HEK293 (cell line): Measurements from ENCODE around the gene SENP7.
"Not testable (repeated sequence)": the region's sequence is repeated elsewhere in the genome, so short reads cannot be mapped to it uniquely, and the experiment has no call there.

Experiments
- CTCF ChIA-PET: fragments of 350-600 bp; formaldehyde crosslinking; extraction: SDS; loops from one replicate; lab custom pipeline; 2021; ENCODE audit warnings: antibody characterized with exemption; lab: Yijun Ruan, JAX
- POLR2A ChIA-PET: fragments of 300-600 bp; formaldehyde crosslinking; extraction: SDS; loops from one replicate; lab custom pipeline; 2020; ENCODE audit warnings: antibody characterized with exemption, inconsistent platforms; lab: Yijun Ruan, JAX
- H3K27ac ChIP-seq: fragments of 200-500 bp; sonication (Bioruptor generic); 2 replicates; pipeline ENCODE4 v1.5.1; 2014; ENCODE audit warnings: low read depth, low read length, control low read depth, inconsistent platforms; ENCODE audit errors: extremely low read depth
- H3K36me3 ChIP-seq, 2 experiments: fragments of 200-500 bp in 1 of 2; sonication (Bioruptor generic) in 1 of 2; 1 replicate in 1 of 2; 2 replicates in 1 of 2; pipeline ENCODE4 v1.5.1; 2014 to 2017; ENCODE audit warnings: inconsistent platforms in 2 of 2, low read length in 2 of 2; ENCODE audit not compliant: control insufficient read depth in 2 of 2, insufficient read depth in 1 of 2
- H3K4me1 ChIP-seq: fragments of 200-500 bp; sonication (Bioruptor generic); 2 replicates; pipeline ENCODE4 v1.5.1; 2014; ENCODE audit warnings: mild to moderate bottlenecking, low read length, inconsistent platforms; ENCODE audit not compliant: control insufficient read depth, insufficient read depth
- H3K4me3 ChIP-seq: 2 replicates; pipeline ENCODE4 v1.5.1; 2011; ENCODE audit warnings: low read depth, mild to moderate bottlenecking, control low read depth, low read length, moderate library complexity
- H3K9me3 ChIP-seq: fragments of 200-500 bp; sonication (Bioruptor generic); 2 replicates; pipeline ENCODE4 v1.5.1; 2014; ENCODE audit warnings: low read depth, low read length, inconsistent platforms; ENCODE audit not compliant: control insufficient read depth, insufficient read depth
- ATF2 ChIP-seq: fragments of 450-650 bp; formaldehyde crosslinking; IDR thresholded peaks from 2 replicates; pipeline ENCODE4 v1.5.1; 2016; ENCODE audit warnings: missing biosample characterization, missing genetic modification characterization, low read depth
- INSM2 ChIP-seq: fragments of 450-650 bp; formaldehyde crosslinking; IDR thresholded peaks from 2 replicates; pipeline ENCODE4 v1.5.1; 2016; ENCODE audit warnings: missing biosample characterization, missing genetic modification characterization
- KLF10 ChIP-seq: fragments of 450-650 bp; IDR thresholded peaks from 2 replicates; pipeline ENCODE4 v1.5.1; 2018; ENCODE audit warnings: missing biosample characterization, mild to moderate bottlenecking, missing genetic modification characterization
- KLF16 ChIP-seq: fragments of 450-650 bp; formaldehyde crosslinking; IDR thresholded peaks from 2 replicates; pipeline ENCODE4 v1.5.1; 2017; ENCODE audit warnings: missing biosample characterization, missing genetic modification characterization
- KLF8 ChIP-seq: fragments of 450-650 bp; formaldehyde crosslinking; IDR thresholded peaks from 2 replicates; pipeline ENCODE4 v1.5.1; 2016; ENCODE audit warnings: missing biosample characterization, missing genetic modification characterization
- OVOL3 ChIP-seq: fragments of 450-650 bp; formaldehyde crosslinking; IDR thresholded peaks from 2 replicates; pipeline ENCODE4 v1.5.1; 2016; ENCODE audit warnings: missing biosample characterization, missing genetic modification characterization
- ZNF169 ChIP-seq: fragments of 450-650 bp; formaldehyde crosslinking; IDR thresholded peaks from 2 replicates; pipeline ENCODE4 v1.5.1; 2016; ENCODE audit warnings: missing biosample characterization, missing genetic modification characterization
- ZNF248 ChIP-seq: fragments of 450-650 bp; formaldehyde crosslinking; IDR thresholded peaks from 2 replicates; pipeline ENCODE4 v1.5.1; 2017; ENCODE audit warnings: missing biosample characterization, missing genetic modification characterization
- ZNF354C ChIP-seq: fragments of 450-650 bp; formaldehyde crosslinking; IDR thresholded peaks from 2 replicates; pipeline ENCODE4 v1.5.1; 2016; ENCODE audit warnings: missing biosample characterization, missing genetic modification characterization, low read depth, borderline replicate concordance
- ZNF394 ChIP-seq: fragments of 450-650 bp; formaldehyde crosslinking; IDR thresholded peaks from 2 replicates; pipeline ENCODE4 v1.5.1; 2016; ENCODE audit warnings: missing biosample characterization, missing genetic modification characterization, mild to moderate bottlenecking, moderate library complexity, borderline replicate concordance
- ZNF518A ChIP-seq: fragments of 450-650 bp; formaldehyde crosslinking; conservative IDR thresholded peaks from 2 replicates; pipeline ENCODE4 v1.5.1; 2016; ENCODE audit warnings: low read depth, missing biosample characterization, missing genetic modification characterization
- ZNF600 ChIP-seq: fragments of 450-650 bp; formaldehyde crosslinking; IDR thresholded peaks from 2 replicates; pipeline ENCODE4 v1.5.1; 2016; ENCODE audit warnings: missing biosample characterization, missing genetic modification characterization
- ZNF677 ChIP-seq: fragments of 450-650 bp; IDR thresholded peaks from 2 replicates; pipeline ENCODE4 v1.5.0; 2018; ENCODE audit warnings: missing biosample characterization, mild to moderate bottlenecking, missing genetic modification characterization, moderate library complexity
- ZNF785 ChIP-seq: fragments of 450-650 bp; formaldehyde crosslinking; IDR thresholded peaks from 2 replicates; pipeline ENCODE4 v1.5.1; 2016; ENCODE audit warnings: missing biosample characterization, missing genetic modification characterization

The SENP7 gene

GRCh38 chr3:101556064-101556463 lies 43.1 kb upstream of the SENP7 start:
- ChIA-PET CTCF (interaction anchor here (0.7 kb wide), 1 partner anchor 624 kb away, joined by 3 read pairs; no protein-coding TSS in a partner anchor), POLR2A (no interaction called here)
- H3K27ac ChIP-seq, result no peak overlapping the region
- 0 out of 2 replicates have a peak, but pooled peaks cover 2% of the 10 kb centered on the region for H3K4me1 ChIP-seq
- TF ChIP-seq INSM2 (no peak), ZNF677 (tag by site-specific recombination) (no peak), ZNF169 (no peak), KLF16 (no peak), ZNF518A (tag by site-specific recombination) (no peak), ZNF354C (tag by site-specific recombination) (no peak), ATF2 (tag by site-specific recombination) (no peak), ZNF785 (no peak), KLF8 (tag by site-specific recombination) (no peak), ZNF248 (tag by site-specific recombination) (no peak), ZNF394 (tag by site-specific recombination) (no peak), OVOL3 (tag by site-specific recombination) (no peak), ZNF600 (tag by site-specific recombination) (no peak), KLF10 (tag by site-specific recombination) (no peak)
- no peak overlapping the region for H3K4me3 ChIP-seq
- H3K9me3 ChIP-seq, result no peaks in the 10 kb centered on the region
- no peaks in the 10 kb centered on the region for H3K36me3 ChIP-seq

GRCh38 chr3:101553381-101553780 lies 40.4 kb upstream of the SENP7 start:
- H3K4me3 ChIP-seq, H3K9me3 ChIP-seq, H3K4me1 ChIP-seq, POLR2A ChIA-PET, H3K27ac ChIP-seq, H3K36me3 ChIP-seq, CTCF ChIA-PET: not testable (repeated sequence)

- CTCF ChIA-PET, result not testable (repeated sequence)
Measured at GRCh38 chr3:101551359-101552081, 38.5 kb upstream of the SENP7 start.

More at GRCh38 chr3:101551359-101552081, 38.5 kb upstream of the SENP7 start:
- H3K4me3 ChIP-seq, H3K4me1 ChIP-seq, POLR2A ChIA-PET, H3K9me3 ChIP-seq, H3K27ac ChIP-seq, H3K36me3 ChIP-seq: not testable (repeated sequence)
